Tibial nerve (tissue), 4 donors: ENCODE data around the gene SLC15A4.

Source experiments
- CTCF ChIP-seq, 5 experiments: fragments of 200-600 bp in 3 of 5; fragments of 450-650 bp in 2 of 5; sonication (generic) in 3 of 5; IDR thresholded peaks; one replicate each; pipeline ENCODE4 v1.5.1; 2016 to 2019; ENCODE audit warnings: antibody characterized with exemption in 5 of 5, mild to moderate bottlenecking in 3 of 5, moderate library complexity in 2 of 5
- EP300 ChIP-seq, 2 donors: sonication (generic); formaldehyde crosslinking; IDR thresholded peaks; one replicate each; pipeline ENCODE4 v1.6.1; 2017; ENCODE audit warnings: antibody characterized with exemption in 2 of 2, mild to moderate bottlenecking in 1 of 2
- POLR2A ChIP-seq, 2 donors: fragments of 450-650 bp; IDR thresholded peaks; one replicate each; pipeline ENCODE4 v1.6.1; 2017; ENCODE audit warnings: antibody characterized with exemption in 2 of 2, mild to moderate bottlenecking in 2 of 2, moderate library complexity in 2 of 2

DNA sequence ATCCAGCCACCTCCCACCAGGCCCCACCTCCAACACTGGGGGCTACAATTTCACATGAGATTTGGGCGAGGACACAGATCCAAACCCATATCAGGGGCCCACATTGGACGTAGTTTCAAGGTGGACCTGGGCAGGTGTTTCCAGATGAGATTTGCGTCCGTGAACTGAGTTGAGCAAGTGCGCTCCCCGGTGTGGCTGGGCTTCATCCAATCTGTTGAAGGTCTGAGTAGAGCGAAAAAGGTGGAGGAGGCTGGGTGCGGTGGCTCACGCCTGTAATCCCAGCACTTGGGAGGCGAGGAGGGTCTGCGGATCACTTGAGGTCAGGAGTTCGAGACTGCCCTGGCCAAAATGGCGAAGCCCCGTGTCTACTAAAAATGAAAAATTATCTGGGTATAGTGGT is 24.6 kb upstream of the SLC15A4 start:
- TF ChIP-seq CTCF (IDR thresholded peaks at IDR 0.05) (no peak), POLR2A (IDR thresholded peaks at IDR 0.05) (no peak), EP300 (IDR thresholded peaks at IDR 0.05) (no peak)
